Subcutaneous adipose tissue (tissue), 4 donors: ENCODE data around the gene MAP4K3. TPM values are rescaled to one million over a fixed set of nuclear protein-coding genes. Genes with fewer than 3 reads are reported as not detected.

Experiments used
- total RNA-seq, 4 donors: library from RNA; depleted of rRNA; stranded (reverse); fragments of >200 nt; gene quantifications; one replicate each; pipeline ENCODE4 v1.1.0, GENCODE V29; 2016
- TF ChIP-seq, protein P1 (sequence below): fragments of 450-650 bp; IDR thresholded peaks from one replicate; pipeline ENCODE4 v1.5.1; 2016; ENCODE audit warnings: low read depth, mild to moderate bottlenecking, control low read depth, antibody characterized with exemption, moderate library complexity

The MAP4K3 gene
- total RNA-seq, 4 donors from 2014 or later = 57.8 to 90.6 (median 63.6) TPM

DNA sequence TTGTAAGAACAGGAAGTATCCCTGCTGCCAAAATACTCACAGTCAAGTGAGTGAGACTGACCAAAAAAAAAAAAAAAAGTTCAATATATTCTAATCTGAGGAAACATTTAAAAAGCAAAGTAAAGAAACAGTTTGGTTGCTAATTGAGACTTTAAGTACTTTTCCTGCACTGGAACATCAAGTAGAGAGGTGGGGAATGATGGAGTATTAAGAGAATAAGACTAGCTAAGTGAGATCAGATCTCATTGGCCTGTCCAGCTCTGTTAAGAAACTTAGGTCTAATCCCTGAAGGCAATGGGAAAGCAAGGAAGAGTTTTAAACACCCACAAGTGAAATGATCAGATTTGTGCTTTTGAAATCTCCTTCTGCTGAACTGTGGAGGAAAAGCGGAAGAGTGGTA, 27.8 kb upstream of the MAP4K3 start:
- TF ChIP-seq, protein P1, sequence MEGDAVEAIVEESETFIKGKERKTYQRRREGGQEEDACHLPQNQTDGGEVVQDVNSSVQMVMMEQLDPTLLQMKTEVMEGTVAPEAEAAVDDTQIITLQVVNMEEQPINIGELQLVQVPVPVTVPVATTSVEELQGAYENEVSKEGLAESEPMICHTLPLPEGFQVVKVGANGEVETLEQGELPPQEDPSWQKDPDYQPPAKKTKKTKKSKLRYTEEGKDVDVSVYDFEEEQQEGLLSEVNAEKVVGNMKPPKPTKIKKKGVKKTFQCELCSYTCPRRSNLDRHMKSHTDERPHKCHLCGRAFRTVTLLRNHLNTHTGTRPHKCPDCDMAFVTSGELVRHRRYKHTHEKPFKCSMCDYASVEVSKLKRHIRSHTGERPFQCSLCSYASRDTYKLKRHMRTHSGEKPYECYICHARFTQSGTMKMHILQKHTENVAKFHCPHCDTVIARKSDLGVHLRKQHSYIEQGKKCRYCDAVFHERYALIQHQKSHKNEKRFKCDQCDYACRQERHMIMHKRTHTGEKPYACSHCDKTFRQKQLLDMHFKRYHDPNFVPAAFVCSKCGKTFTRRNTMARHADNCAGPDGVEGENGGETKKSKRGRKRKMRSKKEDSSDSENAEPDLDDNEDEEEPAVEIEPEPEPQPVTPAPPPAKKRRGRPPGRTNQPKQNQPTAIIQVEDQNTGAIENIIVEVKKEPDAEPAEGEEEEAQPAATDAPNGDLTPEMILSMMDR = no peak

DNA sequence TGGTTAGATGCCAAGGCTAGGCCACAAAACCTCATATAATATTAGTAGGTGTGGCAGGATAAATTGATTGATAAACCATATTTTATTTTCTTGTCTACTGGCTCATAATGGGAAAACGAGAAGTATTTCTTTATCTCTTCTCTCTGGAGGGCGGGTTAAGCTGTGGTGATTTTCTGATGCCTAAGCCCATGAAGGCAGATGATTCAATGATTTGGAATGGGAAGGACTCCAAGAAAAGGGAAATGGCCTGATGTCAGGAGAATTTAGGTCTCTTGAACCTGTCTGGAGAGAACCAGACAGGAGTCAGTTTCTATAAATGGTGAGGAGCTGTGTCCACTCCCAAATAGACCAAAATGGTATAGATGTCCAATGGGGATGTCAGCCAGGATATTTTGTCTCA, 18.7 kb upstream of the MAP4K3 start:
- TF ChIP-seq, protein P1 = no peak

DNA sequence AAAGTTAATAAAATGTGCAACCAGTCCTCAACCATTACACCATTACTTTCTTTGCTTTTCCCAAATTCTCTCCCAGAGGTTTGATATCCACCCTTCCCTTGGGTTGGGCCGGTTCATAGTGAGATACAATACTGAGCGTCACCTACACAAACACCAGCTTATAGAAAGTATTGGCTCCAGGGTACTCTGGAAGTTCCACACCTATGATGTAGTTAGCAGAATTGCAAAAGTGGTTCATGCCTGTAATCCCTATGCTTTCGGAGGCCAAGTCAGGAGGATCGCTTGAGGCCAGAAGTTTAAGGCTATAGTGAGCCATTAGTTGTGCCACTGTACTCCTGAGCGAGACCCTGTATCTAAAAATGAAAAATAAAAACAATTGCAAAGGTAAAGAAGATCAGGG, 15.3 kb upstream of the MAP4K3 start:
- TF ChIP-seq, protein P1 = no peak

DNA sequence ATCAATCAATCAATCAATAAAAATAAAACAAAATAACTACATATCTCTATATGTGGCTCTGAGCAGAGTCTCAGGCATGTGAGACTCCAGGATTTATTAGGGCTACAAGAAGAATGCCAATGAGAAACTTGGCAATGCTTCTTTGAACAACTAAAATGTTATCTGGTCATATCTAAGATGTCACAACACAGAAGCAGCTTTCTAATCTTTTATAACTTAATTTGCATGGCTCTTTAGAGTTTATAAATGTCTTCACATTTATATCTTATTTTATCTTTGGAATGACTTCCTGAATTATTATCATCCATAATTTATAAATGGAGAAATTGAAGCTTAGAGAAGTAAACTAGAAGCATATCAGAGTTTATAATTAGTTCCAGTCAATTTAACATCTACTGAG, 14.9 kb upstream of the MAP4K3 start:
- TF ChIP-seq, protein P1 = no peak

DNA sequence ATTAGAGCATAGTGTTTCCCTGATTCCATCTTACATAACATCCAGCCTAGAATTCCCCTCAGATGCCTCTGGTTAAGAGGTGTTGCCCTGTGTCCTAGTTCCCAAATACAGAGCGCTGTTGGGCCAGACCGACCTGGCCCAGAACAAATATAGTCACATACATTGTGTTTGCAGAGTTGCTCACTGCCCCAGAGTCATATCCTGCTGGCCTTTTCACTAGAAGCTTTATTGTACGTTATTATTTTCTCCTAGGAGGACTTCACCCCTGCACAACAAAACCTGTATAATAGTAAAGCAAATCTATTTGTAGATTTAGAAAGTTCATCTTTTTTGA, 11.1 kb upstream of the MAP4K3 start:
- TF ChIP-seq, protein P1 = no peak

DNA sequence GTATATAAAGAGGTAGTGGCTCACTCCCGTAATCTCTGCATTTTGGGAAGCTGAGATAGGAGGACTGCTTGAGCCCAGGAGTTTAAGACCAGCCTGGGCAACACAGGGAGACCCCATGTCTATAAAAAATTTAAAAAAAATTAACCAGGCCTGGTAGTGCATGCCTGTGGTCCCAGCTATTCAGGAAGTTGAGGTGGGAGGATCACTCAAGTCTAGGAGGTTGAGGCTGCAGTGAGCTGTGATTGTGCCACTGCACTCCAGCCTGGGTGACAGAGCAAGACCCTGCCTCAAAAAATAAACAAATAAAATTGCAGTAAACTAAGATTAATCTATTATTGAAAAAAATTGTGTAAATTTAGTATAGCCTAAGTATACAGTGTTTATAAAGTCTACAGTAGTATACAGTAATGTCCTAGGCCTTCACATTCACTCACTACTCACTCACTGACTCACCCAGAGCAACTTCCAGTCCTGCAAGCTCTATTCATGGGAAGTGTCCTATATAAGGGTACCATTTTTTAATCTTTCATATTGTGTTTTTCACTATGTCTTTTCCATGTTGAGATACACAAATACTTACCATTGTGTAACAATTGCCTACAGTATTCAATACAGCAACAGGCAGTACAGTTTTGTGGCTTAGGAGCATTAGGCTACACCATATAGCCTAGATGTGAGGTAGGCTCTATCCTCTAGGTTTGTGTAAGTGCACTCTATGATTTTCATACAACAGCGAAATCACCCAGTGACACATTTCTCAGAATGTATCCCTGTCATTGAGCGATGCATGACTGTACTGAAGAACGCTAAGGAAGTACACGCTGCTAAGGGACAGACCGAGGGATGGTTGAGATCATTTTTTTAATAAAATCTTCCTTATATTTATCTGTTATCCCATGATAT, 10.4 kb upstream of the MAP4K3 start:
- TF ChIP-seq, protein P1 = no peak

DNA sequence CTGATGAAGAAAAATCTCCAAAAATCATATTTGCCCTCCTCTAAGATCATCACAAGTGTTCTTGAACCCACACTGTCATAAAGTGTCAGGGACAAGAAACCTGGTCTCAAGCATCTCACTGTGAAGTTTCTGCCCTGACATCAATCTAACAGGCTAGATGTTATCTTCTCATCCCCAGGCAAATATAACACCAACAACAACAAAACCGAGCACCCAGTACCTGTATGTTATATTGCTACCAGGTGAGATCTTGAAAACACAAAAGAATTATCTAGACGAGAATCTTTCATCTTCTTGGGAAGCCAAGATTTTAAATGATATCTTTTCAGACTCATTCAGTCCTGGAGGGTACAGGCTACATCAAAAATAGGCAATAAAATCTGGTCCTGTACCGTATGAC, 8.8 kb upstream of the MAP4K3 start:
- TF ChIP-seq, protein P1 = no peak
